HUDEP-2 (cell line): ENCODE measurements around the gene FER1L5.

Experiments used
- DNase-seq, 76 experiments: peaks; one replicate each; lab custom pipeline; 2025; ENCODE audit not compliant: unreplicated experiment in 76 of 76; lab: John Stamatoyannopoulos, UW

FER1L5 gene

GRCh38 chr2:96734880-96735583, 92.5 kb downstream of the FER1L5 start:
- DNase-seq, result no peak

GRCh38 chr2:96737251-96737650, 94.7 kb downstream of the FER1L5 start:
- DNase-seq, result no peak

- DNase-seq, result no peak
These were observed 95.3 kb downstream of the FER1L5 start for GRCh38 chr2:96737831-96738230.

GRCh38 chr2:96739076-96739632, 96.6 kb downstream of the FER1L5 start:
- peak in 2 of 76 experiments; percentile 9 to 11 for DNase-seq

- peak in 75 of 76 experiments; percentile 43 to 98 (median 94) for DNase-seq
These were observed 97.3 kb downstream of the FER1L5 start, which contains the start of gene LMAN2L for GRCh38 chr2:96739633-96740428. Gene LMAN2L, minus strand, starts transcription at chr2:96740064. Its CDS starts 24 bp downstream, at chr2:96740040.

GRCh38 chr2:96747061-96747617, 104.6 kb downstream of the FER1L5 start:
- no peak for DNase-seq

GRCh38 chr2:96751800-96752199, 109.2 kb downstream of the FER1L5 start:
- DNase-seq, result no peak

GRCh38 chr2:96753661-96754282, 111.2 kb downstream of the FER1L5 start:
- DNase-seq, result no peak

- no peak for DNase-seq
These were observed 111.8 kb downstream of the FER1L5 start for GRCh38 chr2:96754317-96754716.
